T47D (cell line): ENCODE data around the gene SMARCAD1.

ENCODE experiments used
- DNase-seq, 2 experiments: peaks; one replicate each; pipeline versions ENCODE4 v3.0.0 to v3.0.0-alpha.2; 2011 to 2012; ENCODE audit warnings: low read depth in 1 of 2, low spot score in 1 of 2
- JUND ChIP-seq: IDR thresholded peaks from 2 replicates; pipeline ENCODE4 v1.6.1; 2012; ENCODE audit warnings: low read depth
- in situ Hi-C: cut with HindIII; loops from 2 replicates; pipeline ENCODE4 v1.10.0; 2016; ENCODE audit warnings: low sequenced_read_pairs, low pct_unique_long_range_greater_than_20kb

SMARCAD1 gene

GRCh38 chr4:94207469-94208224, at the start of gene SMARCAD1:
SMARCAD1 (plus strand) TSS chr4:94207865; CDS start chr4:94208395, 530 bp downstream.
- DNase-seq, result peak; percentile 39 to 94
- TF ChIP-seq JUND, result no peak
- in situ Hi-C loops, result no loop called here

GRCh38 chr4:94158883-94159282, 48.8 kb upstream of the SMARCAD1 start:
- no peak for TF ChIP-seq JUND
- in situ Hi-C loops, result no loop called here
- no peak for DNase-seq

GRCh38 chr4:94159790-94160189, 47.9 kb upstream of the SMARCAD1 start:
- no peak for TF ChIP-seq JUND
- no peak for DNase-seq
- in situ Hi-C loops, result no loop called here

GRCh38 chr4:94160774-94161173, 46.9 kb upstream of the SMARCAD1 start:
- no peak for DNase-seq
- in situ Hi-C loops, result no loop called here
- TF ChIP-seq JUND, result no peak

GRCh38 chr4:94165256-94165655, 42.4 kb upstream of the SMARCAD1 start:
- in situ Hi-C loops, result no loop called here
- no peak for TF ChIP-seq JUND
- DNase-seq, result no peak

- no peak for DNase-seq
- in situ Hi-C loops, result no loop called here
- TF ChIP-seq JUND, result no peak
Measured at GRCh38 chr4:94168321-94168720, 39.3 kb upstream of the SMARCAD1 start.

GRCh38 chr4:94169803-94170372, 37.8 kb upstream of the SMARCAD1 start:
- no peak for TF ChIP-seq JUND
- in situ Hi-C loops, result no loop called here
- DNase-seq, result no peak

GRCh38 chr4:94171616-94172015, 36.0 kb upstream of the SMARCAD1 start:
- in situ Hi-C loops, result no loop called here
- no peak for DNase-seq
- no peak for TF ChIP-seq JUND

GRCh38 chr4:94175553-94176261, 32.0 kb upstream of the SMARCAD1 start:
- in situ Hi-C loops, result no loop called here
- no peak for DNase-seq
- TF ChIP-seq JUND, result no peak

GRCh38 chr4:94177822-94178221, 29.8 kb upstream of the SMARCAD1 start:
- DNase-seq, result no peak
- TF ChIP-seq JUND, result no peak
- in situ Hi-C loops, result no loop called here

GRCh38 chr4:94181815-94182214, 25.9 kb upstream of the SMARCAD1 start:
- no peak for DNase-seq
- no peak for TF ChIP-seq JUND
- in situ Hi-C loops, result no loop called here

GRCh38 chr4:94202769-94203168, 4.9 kb upstream of the SMARCAD1 start:
- no peak for TF ChIP-seq JUND

GRCh38 chr4:94208266-94208665, 601 bp downstream of the SMARCAD1 start:
- in situ Hi-C loops, result no loop called here
- no peak for TF ChIP-seq JUND
- no peak for DNase-seq

More at GRCh38 chr4:94202769-94203168, 4.9 kb upstream of the SMARCAD1 start:
- DNase-seq, result no peak
- in situ Hi-C loops, result no loop called here
